Mucosa of descending colon (tissue), 3 donors: Measurements from ENCODE around the gene CASK. TPM values are rescaled to one million over a fixed set of nuclear protein-coding genes. Genes with fewer than 3 reads are reported as not detected.

Source experiments
- ATAC-seq: fragments of 200-7000 bp; cut with Tn5 transposase; one replicate; pipeline ENCODE4 v1.9.1; 2020; ENCODE audit warnings: mild to moderate bottlenecking, moderate library complexity
- DNase-seq, 3 donors: peaks; one replicate each; pipeline ENCODE4 v3.0.0-alpha.2; 2020
- H3K36me3 ChIP-seq: fragments of 200-600 bp; one replicate; pipeline ENCODE4 v1.8.0; 2021; ENCODE audit warnings: low read depth, mild to moderate bottlenecking
- H3K4me1 ChIP-seq: fragments of 200-600 bp; one replicate; pipeline ENCODE4 v1.8.0; 2021; ENCODE audit warnings: low read depth, mild to moderate bottlenecking
- H3K4me3 ChIP-seq: fragments of 200-600 bp; one replicate; pipeline ENCODE4 v1.8.0; 2021; ENCODE audit warnings: mild to moderate bottlenecking
- H3K9me3 ChIP-seq: fragments of 200-600 bp; one replicate; pipeline ENCODE4 v1.8.0; 2021; ENCODE audit warnings: mild to moderate bottlenecking
- intact Hi-C, 2 donors: fragments of 100-400 bp; cut with DNase I in 1 of 2; cut with micrococcal nuclease in 1 of 2; formaldehyde crosslinking; loops; one replicate each; pipeline versions ENCODE4 v1.11.0 to v1.11.1; 2022; cut with DNase I, micrococcal nuclease
- total RNA-seq, 3 donors: library from RNA; stranded (reverse); fragmentation: NEBNext Ultra II Directional in 2 of 3; extraction: Animal tissue kit (Norgen Biotek cat#: 25700) in 2 of 3; gene quantifications; one replicate each; pipeline versions ENCODE4 v1.2.1 to v1.2.4, GENCODE V29; 2021 to 2023
- TF ChIP-seq, protein P1 (sequence below): fragments of 200-600 bp; IDR thresholded peaks from one replicate; pipeline ENCODE4 v1.8.0; 2022; ENCODE audit warnings: antibody characterized with exemption, mild to moderate bottlenecking
- donor health status: DM: no; HTN: no; CAD: no; lungs with moderate emphysema.
- donor health status: DM: no; HTN: no; CAD: no.
- donor health status: DM: no; HTN: yes; CAD: no.

Gene CASK
- total RNA-seq, 3 donors from 2014 or later = 50.6 to 108 (median 83.3) TPM

GRCh38 chrX:41703574-41704029 lies 219.8 kb downstream of the CASK start:
- ATAC-seq = no peak
- Histone ChIP-seq H3K4me3 (no peak overlapping the region), H3K36me3 (no peaks in the 10 kb centered on the region), H3K4me1 (no peaks in the 10 kb centered on the region), H3K9me3 (no peaks in the 10 kb centered on the region)
- intact Hi-C loops = no loop called here
- TF ChIP-seq, protein P1, sequence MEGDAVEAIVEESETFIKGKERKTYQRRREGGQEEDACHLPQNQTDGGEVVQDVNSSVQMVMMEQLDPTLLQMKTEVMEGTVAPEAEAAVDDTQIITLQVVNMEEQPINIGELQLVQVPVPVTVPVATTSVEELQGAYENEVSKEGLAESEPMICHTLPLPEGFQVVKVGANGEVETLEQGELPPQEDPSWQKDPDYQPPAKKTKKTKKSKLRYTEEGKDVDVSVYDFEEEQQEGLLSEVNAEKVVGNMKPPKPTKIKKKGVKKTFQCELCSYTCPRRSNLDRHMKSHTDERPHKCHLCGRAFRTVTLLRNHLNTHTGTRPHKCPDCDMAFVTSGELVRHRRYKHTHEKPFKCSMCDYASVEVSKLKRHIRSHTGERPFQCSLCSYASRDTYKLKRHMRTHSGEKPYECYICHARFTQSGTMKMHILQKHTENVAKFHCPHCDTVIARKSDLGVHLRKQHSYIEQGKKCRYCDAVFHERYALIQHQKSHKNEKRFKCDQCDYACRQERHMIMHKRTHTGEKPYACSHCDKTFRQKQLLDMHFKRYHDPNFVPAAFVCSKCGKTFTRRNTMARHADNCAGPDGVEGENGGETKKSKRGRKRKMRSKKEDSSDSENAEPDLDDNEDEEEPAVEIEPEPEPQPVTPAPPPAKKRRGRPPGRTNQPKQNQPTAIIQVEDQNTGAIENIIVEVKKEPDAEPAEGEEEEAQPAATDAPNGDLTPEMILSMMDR = no peak
- DNase-seq = no peak

GRCh38 chrX:41695426-41695825 lies 227.9 kb downstream of the CASK start:
- H3K4me1 ChIP-seq = no peaks in the 10 kb centered on the region
- no peaks in the 10 kb centered on the region for H3K36me3 ChIP-seq
- intact Hi-C loops = no loop called here
- no peaks in the 10 kb centered on the region for H3K9me3 ChIP-seq
- DNase-seq (no peak), ATAC-seq (no peak)
- TF ChIP-seq, protein P1 = no peak
- no peak overlapping the region for H3K4me3 ChIP-seq

DNA sequence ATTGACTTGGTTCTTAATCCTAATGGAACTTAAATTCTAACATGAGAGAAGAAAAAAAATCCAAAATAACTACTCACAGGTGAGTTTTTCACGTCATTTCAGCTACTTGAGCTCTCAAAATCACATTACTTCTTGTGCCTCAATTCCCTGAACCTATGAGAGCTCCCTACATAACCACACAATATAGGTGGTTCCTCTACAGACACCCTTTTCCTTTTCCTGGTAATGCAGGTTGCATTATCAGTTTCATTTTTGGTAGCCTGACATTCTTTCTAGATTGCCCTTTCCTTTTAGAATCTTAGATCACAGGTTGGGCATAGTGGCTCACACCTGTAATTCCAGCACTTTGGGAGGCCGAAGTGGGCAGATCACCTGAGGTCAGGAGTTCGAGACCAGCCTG lies 230.3 kb downstream of the CASK start:
- H3K36me3 ChIP-seq = no peaks in the 10 kb centered on the region
- intact Hi-C loops = no loop called here
- no peak overlapping the region for H3K4me3 ChIP-seq
- no peak for ATAC-seq
- DNase-seq = no peak
- no peaks in the 10 kb centered on the region for H3K9me3 ChIP-seq
- no peaks in the 10 kb centered on the region for H3K4me1 ChIP-seq
- TF ChIP-seq, protein P1 = no peak

- no peak overlapping the region for H3K4me3 ChIP-seq
- no peaks in the 10 kb centered on the region for H3K36me3 ChIP-seq
- TF ChIP-seq, protein P1 = no peak
- H3K4me1 ChIP-seq = no peaks in the 10 kb centered on the region
- no peak for ATAC-seq
- intact Hi-C loops = no loop called here
- H3K9me3 ChIP-seq = no peaks in the 10 kb centered on the region
- DNase-seq = no peak
Observed at GRCh38 chrX:41692162-41692749, 231.1 kb downstream of the CASK start.

- intact Hi-C loops = no loop called here
- ATAC-seq (no peak), DNase-seq (no peak)
- no peaks in the 10 kb centered on the region for H3K36me3 ChIP-seq
- no peaks in the 10 kb centered on the region for H3K4me1 ChIP-seq
- TF ChIP-seq, protein P1 = no peak
- H3K4me3 ChIP-seq = no peak overlapping the region
- H3K9me3 ChIP-seq = no peaks in the 10 kb centered on the region
Observed at GRCh38 chrX:41689711-41690110, 233.6 kb downstream of the CASK start.

DNA sequence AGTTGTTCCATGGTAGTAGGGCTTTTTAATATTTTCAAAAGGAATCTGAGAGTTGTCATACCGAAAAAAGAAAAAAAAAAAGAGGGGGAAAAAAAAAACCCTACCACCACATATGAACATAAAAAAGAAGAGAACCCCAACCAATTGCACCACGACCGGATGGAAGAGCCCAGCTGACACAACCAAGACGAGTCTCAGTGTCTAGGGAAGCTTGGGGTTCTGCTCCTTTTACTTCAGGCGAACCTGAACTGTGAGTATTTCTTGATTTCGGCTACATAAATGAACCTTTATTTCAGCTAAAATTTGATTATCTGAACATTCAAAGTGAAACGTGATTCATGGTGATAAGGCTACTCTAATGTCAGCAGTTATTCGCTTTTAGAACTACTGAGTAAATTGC lies 234.5 kb downstream of the CASK start, which contains the start of gene GPR34:
Gene GPR34, plus strand, starts transcription at position 139 of the 400 bp plus-strand sequence. CDS start 6,661 bp downstream, outside the sequence.
- intact Hi-C loops = no loop called here
- H3K4me1 ChIP-seq = no peaks in the 10 kb centered on the region
- H3K36me3 ChIP-seq = no peaks in the 10 kb centered on the region
- no peak for ATAC-seq
- no peaks in the 10 kb centered on the region for H3K9me3 ChIP-seq
- H3K4me3 ChIP-seq = no peak within 1 kb of the TSS
- TF ChIP-seq, protein P1 = no peak
- peak in 1 of 3 donors; percentile 11 for DNase-seq
